IMR-90 (cell line): ENCODE measurements around the gene DZIP3. TPM values are rescaled to one million over a fixed set of nuclear protein-coding genes. Genes with fewer than 3 reads are reported as not detected.

Experiments used
- ATAC-seq: fragments of 200-7000 bp; cut with Tn5 transposase; 2 replicates; pipeline ENCODE4 v1.9.1; 2020; ENCODE audit warnings: low read depth, mild to moderate bottlenecking, moderate library complexity
- BruUV-seq: library from RNA; stranded (reverse); fragments of 400-500 nt; replicated peaks from 2 replicates; lab custom pipeline; 2021; lab: Mats Ljungman, UMichigan
- CTCF ChIA-PET: fragments of 300-600 bp; formaldehyde crosslinking; extraction: SDS; loops from one replicate; lab custom pipeline; 2021; ENCODE audit warnings: antibody characterized with exemption; lab: Yijun Ruan, JAX
- POLR2A ChIA-PET: fragments of 300-600 bp; sonication (Branson Sonifier 250); formaldehyde crosslinking; loops from one replicate; lab custom pipeline; 2022; ENCODE audit warnings: antibody characterized with exemption; ENCODE audit not compliant: unreplicated experiment; lab: Charles Lee
- DNase-seq: peaks from one replicate; pipeline ENCODE4 v3.0.0; 2013
- H2AFZ ChIP-seq: replicated peaks from 2 replicates; pipeline ENCODE3; 2013; ENCODE audit warnings: low read length, mild to moderate bottlenecking; ENCODE audit not compliant: poor library complexity
- H2AK5ac ChIP-seq: 2 replicates; pipeline ENCODE4 v1.6.1; 2013; ENCODE audit warnings: low read depth, low read length, inconsistent platforms
- H2AK9ac ChIP-seq: replicated peaks from 2 replicates; pipeline ENCODE3; 2013; ENCODE audit warnings: mild to moderate bottlenecking, low read depth, low read length, moderate library complexity; ENCODE audit not compliant: poor library complexity
- H2BK120ac ChIP-seq: 2 replicates; pipeline ENCODE4 v1.6.1; 2013; ENCODE audit warnings: low read depth, low read length, inconsistent platforms
- H2BK15ac ChIP-seq: 3 replicates; pipeline ENCODE4 v1.6.1; 2013; ENCODE audit warnings: low read depth, low read length, inconsistent platforms
- H2BK20ac ChIP-seq: 2 replicates; pipeline ENCODE4 v1.6.1; 2013; ENCODE audit warnings: low read depth, mild to moderate bottlenecking, inconsistent platforms, low read length, moderate library complexity
- H2BK5ac ChIP-seq: 2 replicates; pipeline ENCODE4 v1.6.1; 2013; ENCODE audit warnings: mild to moderate bottlenecking, low read depth, low read length, inconsistent platforms; ENCODE audit not compliant: poor library complexity, severe bottlenecking
- H3K14ac ChIP-seq: replicated peaks from 2 replicates; pipeline ENCODE4 v1.6.1; 2013; ENCODE audit warnings: low read depth, low read length, inconsistent platforms
- H3K18ac ChIP-seq: 2 replicates; pipeline ENCODE4 v1.6.1; 2013; ENCODE audit warnings: low read depth, low read length, control low read depth
- H3K23ac ChIP-seq: 2 replicates; pipeline ENCODE4 v1.6.1; 2013; ENCODE audit warnings: low read depth, low read length, inconsistent platforms
- H3K27ac ChIP-seq: 2 replicates; pipeline ENCODE4 v1.5.1; 2013; ENCODE audit warnings: mild to moderate bottlenecking, control low read depth, low read length; ENCODE audit not compliant: insufficient read depth
- H3K27me3 ChIP-seq: 2 replicates; pipeline ENCODE4 v1.6.1; 2013; ENCODE audit warnings: low read length; ENCODE audit not compliant: control insufficient read depth, insufficient read depth
- H3K36me3 ChIP-seq: 2 replicates; pipeline ENCODE4 v1.6.1; 2013; ENCODE audit warnings: low read length, mixed read lengths; ENCODE audit not compliant: control insufficient read depth, insufficient read depth
- H3K4ac ChIP-seq: 2 replicates; pipeline ENCODE4 v1.6.1; 2013; ENCODE audit warnings: low read depth, low read length, inconsistent platforms
- H3K4me1 ChIP-seq: 2 replicates; pipeline ENCODE4 v1.6.1; 2013; ENCODE audit warnings: low read length, mixed read lengths; ENCODE audit not compliant: control insufficient read depth, insufficient read depth
- H3K4me2 ChIP-seq: 2 replicates; pipeline ENCODE4 v1.6.1; 2013; ENCODE audit warnings: low read depth, mild to moderate bottlenecking, control low read depth, low read length, moderate library complexity
- H3K4me3 ChIP-seq: 2 replicates; pipeline ENCODE4 v1.5.1; 2013; ENCODE audit warnings: low read depth, mild to moderate bottlenecking, control low read depth, low read length, moderate library complexity; ENCODE audit not compliant: insufficient read depth
- H3K56ac ChIP-seq: 2 replicates; pipeline ENCODE4 v1.6.1; 2013; ENCODE audit warnings: low read length, inconsistent platforms; ENCODE audit not compliant: insufficient read depth; ENCODE audit errors: extremely low read depth
- H3K79me1 ChIP-seq, 2 experiments: 2 replicates each; pipeline ENCODE4 v1.6.1; 2013; ENCODE audit warnings: low read length in 2 of 2, inconsistent platforms in 1 of 2, low read depth in 1 of 2
- H3K9ac ChIP-seq: 2 replicates; pipeline ENCODE4 v1.6.1; 2013; ENCODE audit warnings: low read depth, low read length, control low read depth
- H3K9me1 ChIP-seq: 2 replicates; pipeline ENCODE4 v1.6.1; 2013; ENCODE audit warnings: low read length, inconsistent platforms; ENCODE audit not compliant: insufficient read depth
- H3K9me3 ChIP-seq: 2 replicates; pipeline ENCODE4 v1.6.1; 2013; ENCODE audit warnings: low read length; ENCODE audit not compliant: control insufficient read depth, insufficient read depth
- H4K20me1 ChIP-seq: 2 replicates; pipeline ENCODE4 v1.6.1; 2013; ENCODE audit warnings: low read length, inconsistent platforms; ENCODE audit not compliant: insufficient read depth
- H4K5ac ChIP-seq: 2 replicates; pipeline ENCODE4 v1.6.1; 2013; ENCODE audit warnings: mild to moderate bottlenecking, low read depth, low read length, control low read depth
- H4K8ac ChIP-seq, 2 experiments: 2 replicates each; pipeline ENCODE4 v1.6.1; 2013; ENCODE audit warnings: low read depth in 2 of 2, low read length in 2 of 2, control low read depth in 1 of 2, inconsistent platforms in 1 of 2
- H4K91ac ChIP-seq: 2 replicates; pipeline ENCODE4 v1.6.1; 2013; ENCODE audit warnings: low read depth, low read length, inconsistent platforms; ENCODE audit not compliant: insufficient read depth
- BHLHE40 ChIP-seq: fragments of 150-350 bp; IDR thresholded peaks from 2 replicates; pipeline ENCODE4 v1.6.1; 2016; ENCODE audit warnings: mild to moderate bottlenecking, low read depth, low read length
- CEBPB ChIP-seq: IDR thresholded peaks from 2 replicates; pipeline ENCODE4 v1.6.1; 2012; ENCODE audit warnings: low read depth, low read length, improper control_type of control experiment
- ELK1 ChIP-seq: fragments of 150-350 bp; IDR thresholded peaks from 2 replicates; pipeline ENCODE4 v1.6.1; 2016; ENCODE audit warnings: low read depth, mild to moderate bottlenecking, low read length, moderate library complexity, borderline replicate concordance
- FOS ChIP-seq: fragments of 150-350 bp; IDR thresholded peaks from 2 replicates; pipeline ENCODE4 v1.6.1; 2016; ENCODE audit warnings: low read depth, low read length
- MAFK ChIP-seq: IDR thresholded peaks from 2 replicates; pipeline ENCODE4 v1.6.1; 2012; ENCODE audit warnings: low read depth, low read length, improper control_type of control experiment
- MAZ ChIP-seq: IDR thresholded peaks from 2 replicates; pipeline ENCODE4 v1.6.1; 2012; ENCODE audit warnings: low read depth, mild to moderate bottlenecking, low read length, improper control_type of control experiment, moderate library complexity, borderline replicate concordance
- NFE2L2 ChIP-seq: fragments of 150-350 bp; IDR thresholded peaks from 2 replicates; pipeline ENCODE4 v1.6.1; 2016; ENCODE audit warnings: low read depth, mild to moderate bottlenecking, low read length
- POLR2A ChIP-seq: IDR thresholded peaks from 2 replicates; pipeline ENCODE4 v1.6.1; 2012; ENCODE audit warnings: mild to moderate bottlenecking, low read depth, low read length
- RAD21 ChIP-seq: IDR thresholded peaks from 2 replicates; pipeline ENCODE4 v1.6.1; 2012; ENCODE audit warnings: low read length, improper control_type of control experiment
- RCOR1 ChIP-seq: IDR thresholded peaks from 2 replicates; pipeline ENCODE4 v1.6.1; 2012; ENCODE audit warnings: mild to moderate bottlenecking, low read length, improper control_type of control experiment; ENCODE audit not compliant: insufficient replicate concordance
- RFX5 ChIP-seq: IDR thresholded peaks from 2 replicates; pipeline ENCODE4 v1.8.0; 2012; ENCODE audit warnings: low read depth, mild to moderate bottlenecking, low read length, moderate library complexity
- SMC3 ChIP-seq: fragments of 150-350 bp; IDR thresholded peaks from 2 replicates; pipeline ENCODE4 v1.6.1; 2016; ENCODE audit warnings: low read depth, mild to moderate bottlenecking, antibody characterized with exemption, low read length, moderate library complexity
- WGBS, 2 experiments: methylation state at CpG; one replicate each; pipeline versions ENCODE4 v1.1.5 to v1.1.7; 2013; ENCODE audit warnings: missing lambda C conversion rate in 2 of 2; ENCODE audit not compliant: insufficient read length in 1 of 2; ENCODE audit errors: extremely low coverage in 2 of 2; 5-methylcytosine and 5-hydroxymethylcytosine counted together
- dilution Hi-C: fragments of 300-500 bp; cut with HindIII; formaldehyde crosslinking; loops from one replicate; pipeline ENCODE4 v1.14.3; 2018; ENCODE audit warnings: low sequenced_read_pairs; ENCODE audit not compliant: unreplicated experiment
- in situ Hi-C: fragments of 300-500 bp; cut with MboI; formaldehyde crosslinking; loops from 3 replicates; pipeline ENCODE4 v1.14.3; 2019; ENCODE audit warnings: low sequenced_read_pairs, inconsistent platforms, mixed read lengths
- intact Hi-C: fragments of 100-400 bp; cut with micrococcal nuclease; formaldehyde crosslinking; loops from 2 replicates; pipeline ENCODE4 v1.10.0; 2022
- polyA plus RNA-seq, 3 experiments: library from polyadenylated mRNA; depleted of rRNA; stranded (reverse); fragments of >200 nt; gene quantifications; 2 replicates each; pipeline ENCODE4 v1.2.3, GENCODE V29; 2012; ENCODE audit warnings: low replicate concordance in 1 of 3
- total RNA-seq: library from RNA; depleted of rRNA; stranded (reverse); fragments of >200 nt; gene quantifications from 2 replicates; pipeline ENCODE4 v1.2.3, GENCODE V29; 2012

Gene DZIP3
- total and polyA plus RNA-seq, 2 of the 4 experiments (the other 2 are of a cell fraction), result 7.0 to 9.9 TPM

- H3K4me1 ChIP-seq, result no peaks in the 10 kb centered on the region
- DNase-seq (no peak), ATAC-seq (no peak)
- no CpG with 5 or more reads among the region's 2 CpGs for WGBS, 2 experiments
- H4K91ac ChIP-seq, result no peak overlapping the region
- no peak overlapping the region for H2BK120ac ChIP-seq
- H3K4ac ChIP-seq, result no peak overlapping the region
- no peak overlapping the region for H2AK5ac ChIP-seq
- no peak overlapping the region for H3K4me3 ChIP-seq
- H2AK9ac ChIP-seq, result no peak overlapping the region
- no peak overlapping the region for H3K9ac ChIP-seq
- H3K4me2 ChIP-seq, result no peak overlapping the region
- intact Hi-C loops (loop anchor here (1.0 to 2.0 kb wide), 4 partner anchors 172 to 421 kb away; no protein-coding TSS in a partner anchor), in situ Hi-C loops (loop anchor here (5.0 kb wide), 1 partner anchor 256 kb away; no protein-coding TSS in a partner anchor), dilution Hi-C loops (no loop called here)
- H2AFZ ChIP-seq, result no peak overlapping the region
- BruUV-seq, result no TSS peak
- no peaks in the 10 kb centered on the region for H3K27me3 ChIP-seq
- no peak overlapping the region for H4K5ac ChIP-seq
- H3K27ac ChIP-seq, result no peak overlapping the region
- no peak overlapping the region for H2BK20ac ChIP-seq
- no peak overlapping the region for H2BK15ac ChIP-seq
- no peak overlapping the region for H3K14ac ChIP-seq
- no peak overlapping the region for H4K8ac ChIP-seq
- H3K23ac ChIP-seq, result no peak overlapping the region
- no peak overlapping the region for H3K18ac ChIP-seq
- H3K79me1 ChIP-seq, result no peaks in the 10 kb centered on the region
- ChIA-PET POLR2A (no interaction called here), CTCF (interaction anchor here (0.8 to 1.6 kb wide), 3 partner anchors 10 to 253 kb away, joined by 4 to 13 read pairs (median 4); no protein-coding TSS in a partner anchor)
- no peak overlapping the region for H3K56ac ChIP-seq
- no peaks in the 10 kb centered on the region for H3K9me1 ChIP-seq
- no peak for TF ChIP-seq ELK1
- no peak for TF ChIP-seq SMC3
- TF ChIP-seq MAFK, result no peak
- no peak for TF ChIP-seq CEBPB
- TF ChIP-seq MAZ, result no peak
- no peak for TF ChIP-seq RCOR1
- TF ChIP-seq POLR2A, result no peak
- TF ChIP-seq RAD21, result no peak
- no peak for TF ChIP-seq FOS
- no peak for TF ChIP-seq BHLHE40
- TF ChIP-seq NFE2L2, result no peak
- no peak for TF ChIP-seq RFX5
- no peaks in the 10 kb centered on the region for H3K36me3 ChIP-seq
- H2BK5ac ChIP-seq, result no peak overlapping the region
- H3K9me3 ChIP-seq, result no peaks in the 10 kb centered on the region
- no peaks in the 10 kb centered on the region for H4K20me1 ChIP-seq
These were observed 72.2 kb downstream of the DZIP3 start for GRCh38 chr3:108661699-108662098.
